NCI-H2029 (cell line): ENCODE results near the gene C12orf57.
"Not testable (repeated sequence)": the region's sequence is repeated elsewhere in the genome, so short reads cannot be mapped to it uniquely, and the experiment has no call there.

ENCODE experiments used
- DNase-seq: peaks from one replicate; lab custom pipeline; 2025; lab: John Stamatoyannopoulos, UW

The C12orf57 gene

DNA sequence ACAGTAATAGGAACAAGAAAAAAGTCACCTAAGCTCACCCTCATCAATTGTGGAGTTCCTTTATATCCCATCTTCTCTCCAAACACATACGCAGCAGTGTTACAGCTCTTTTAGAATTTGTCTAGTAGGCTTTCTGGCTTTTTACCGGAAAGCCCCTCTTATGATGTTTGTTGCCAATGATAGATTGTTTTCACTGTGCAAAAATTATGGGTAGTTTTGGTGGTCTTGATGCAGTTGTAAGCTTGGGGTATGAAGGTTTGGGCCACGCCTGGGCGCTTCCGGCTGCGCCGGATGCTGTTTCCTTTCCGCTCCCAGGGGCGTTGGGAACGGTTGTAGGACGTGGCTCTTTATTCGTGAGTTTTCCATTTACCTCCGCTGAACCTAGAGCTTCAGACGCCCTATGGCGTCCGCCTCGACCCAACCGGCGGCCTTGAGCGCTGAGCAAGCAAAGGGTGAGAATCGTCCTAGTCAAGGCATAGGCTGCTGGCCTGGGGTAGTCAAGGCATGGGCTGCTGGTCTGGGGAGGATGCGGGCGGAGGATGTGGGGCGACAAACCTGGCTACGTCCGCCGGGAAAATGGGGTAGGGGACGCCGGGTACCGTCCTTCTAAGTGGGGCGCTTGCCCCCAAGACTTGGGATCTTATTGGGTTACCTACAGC is at the start of gene C12orf57, which contains the start of gene RNU7-1:
C12orf57 (plus strand) TSS at position 301 of the 659 bp plus-strand sequence; CDS start at position 401, 100 bp downstream.
RNU7-1 (plus strand) TSS at position 95 of the 659 bp plus-strand sequence.
- peak; percentile 84 for DNase-seq

DNA sequence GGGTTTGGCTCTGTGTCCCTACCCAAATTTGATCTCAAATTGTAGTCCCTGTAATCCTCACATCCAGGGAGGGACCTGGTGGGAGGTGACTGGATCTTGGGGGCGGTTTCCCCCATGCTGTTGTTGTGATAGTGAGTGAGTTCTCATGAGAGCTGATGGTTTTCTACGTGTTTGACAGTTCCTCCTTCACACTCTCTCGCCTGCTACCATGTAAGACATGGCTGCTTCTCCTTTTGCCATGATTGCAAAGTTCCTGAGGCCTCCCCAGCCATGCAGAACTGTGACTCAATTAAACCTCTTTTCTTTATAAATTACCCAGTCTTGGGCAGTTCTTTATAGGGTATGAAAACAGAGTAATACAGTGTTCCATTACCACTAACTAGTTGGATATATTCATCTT is 49.5 kb upstream of the C12orf57 start:
- no peak for DNase-seq

DNA sequence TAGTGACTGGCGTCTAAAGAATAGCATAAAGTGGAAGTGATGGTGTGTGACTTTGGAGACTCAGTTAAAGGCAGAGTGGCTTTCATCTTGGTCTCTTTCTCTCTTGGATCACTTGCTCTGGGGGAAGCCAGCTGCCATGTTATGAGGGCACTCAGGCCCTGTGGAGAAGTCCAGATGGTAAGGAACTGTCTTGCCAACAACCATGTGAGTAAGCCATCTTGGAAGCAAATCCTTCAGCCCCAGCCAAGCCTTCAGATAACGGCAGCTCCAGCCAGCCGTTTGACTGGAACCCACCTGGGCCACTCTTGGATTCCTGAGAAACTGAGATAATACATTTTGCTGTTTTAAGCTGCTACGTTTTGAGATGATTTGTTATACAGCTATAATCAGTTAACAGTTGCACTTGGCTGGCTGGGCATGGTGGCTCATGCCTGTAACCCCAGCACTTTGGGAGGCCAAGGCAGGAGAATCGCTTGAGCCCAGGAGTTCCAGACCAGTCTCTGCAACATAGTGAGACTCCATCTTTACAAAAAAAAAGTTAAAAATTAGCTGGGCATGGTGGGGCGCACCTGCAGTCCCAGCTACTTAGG is 46.9 kb upstream of the C12orf57 start:
- DNase-seq, result no peak

- no peak for DNase-seq
Measured at GRCh38 chr12:6899427-6899826, 44.4 kb upstream of the C12orf57 start.

DNA sequence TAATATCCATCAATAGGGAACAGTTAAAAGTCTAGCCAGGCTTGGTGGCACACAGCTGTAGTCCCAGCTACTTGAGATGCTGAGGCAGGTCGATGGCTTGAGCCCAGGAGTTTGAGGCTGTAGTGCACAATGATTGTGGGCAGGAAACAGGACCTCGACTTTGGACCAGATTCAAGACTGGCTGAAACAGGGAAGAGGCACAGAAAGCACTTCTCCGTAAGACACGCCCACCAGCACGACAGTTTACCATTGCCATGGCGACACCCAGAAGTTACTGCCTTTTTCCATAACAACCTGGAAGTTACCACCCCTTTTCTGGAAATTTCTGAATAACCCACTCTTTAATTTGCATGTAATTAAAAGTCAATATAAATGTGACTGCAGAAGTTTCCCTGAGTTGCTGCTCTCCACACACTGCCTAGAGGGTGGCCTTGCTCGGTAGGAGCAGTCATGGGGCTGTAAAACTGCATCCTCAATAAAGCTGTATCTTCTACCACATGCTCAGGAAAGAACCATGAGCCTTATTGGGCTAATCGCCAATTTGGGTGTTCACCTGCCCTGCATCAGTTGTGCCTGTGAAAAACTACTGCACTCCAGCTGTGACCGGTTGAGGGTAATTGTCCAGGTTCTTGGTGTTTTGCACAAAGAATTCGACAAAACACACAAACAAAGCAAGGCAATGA is 43.8 kb upstream of the C12orf57 start:
- peak; percentile 89 for DNase-seq

DNA sequence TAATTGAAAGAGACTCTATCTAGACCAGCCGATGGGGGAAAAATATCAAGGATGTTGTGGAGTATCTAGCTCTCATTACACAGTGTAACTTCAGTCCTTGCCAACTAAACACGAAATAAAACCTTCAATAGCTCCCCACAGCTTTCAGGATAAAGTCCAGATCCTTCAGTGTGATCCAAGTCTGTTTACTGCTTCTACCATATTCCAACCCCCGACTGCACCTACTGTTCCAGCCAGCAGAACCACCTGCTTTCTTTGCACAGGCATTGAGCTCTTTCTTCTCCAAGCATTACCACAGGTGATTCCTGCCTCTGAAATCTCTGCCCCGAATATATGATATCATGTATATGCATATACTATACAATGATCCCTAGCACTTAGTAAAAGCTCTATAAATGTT is 41.4 kb upstream of the C12orf57 start:
- DNase-seq, result no peak

- no peak for DNase-seq
Measured at GRCh38 chr12:6903722-6904121, 40.1 kb upstream of the C12orf57 start.

DNA sequence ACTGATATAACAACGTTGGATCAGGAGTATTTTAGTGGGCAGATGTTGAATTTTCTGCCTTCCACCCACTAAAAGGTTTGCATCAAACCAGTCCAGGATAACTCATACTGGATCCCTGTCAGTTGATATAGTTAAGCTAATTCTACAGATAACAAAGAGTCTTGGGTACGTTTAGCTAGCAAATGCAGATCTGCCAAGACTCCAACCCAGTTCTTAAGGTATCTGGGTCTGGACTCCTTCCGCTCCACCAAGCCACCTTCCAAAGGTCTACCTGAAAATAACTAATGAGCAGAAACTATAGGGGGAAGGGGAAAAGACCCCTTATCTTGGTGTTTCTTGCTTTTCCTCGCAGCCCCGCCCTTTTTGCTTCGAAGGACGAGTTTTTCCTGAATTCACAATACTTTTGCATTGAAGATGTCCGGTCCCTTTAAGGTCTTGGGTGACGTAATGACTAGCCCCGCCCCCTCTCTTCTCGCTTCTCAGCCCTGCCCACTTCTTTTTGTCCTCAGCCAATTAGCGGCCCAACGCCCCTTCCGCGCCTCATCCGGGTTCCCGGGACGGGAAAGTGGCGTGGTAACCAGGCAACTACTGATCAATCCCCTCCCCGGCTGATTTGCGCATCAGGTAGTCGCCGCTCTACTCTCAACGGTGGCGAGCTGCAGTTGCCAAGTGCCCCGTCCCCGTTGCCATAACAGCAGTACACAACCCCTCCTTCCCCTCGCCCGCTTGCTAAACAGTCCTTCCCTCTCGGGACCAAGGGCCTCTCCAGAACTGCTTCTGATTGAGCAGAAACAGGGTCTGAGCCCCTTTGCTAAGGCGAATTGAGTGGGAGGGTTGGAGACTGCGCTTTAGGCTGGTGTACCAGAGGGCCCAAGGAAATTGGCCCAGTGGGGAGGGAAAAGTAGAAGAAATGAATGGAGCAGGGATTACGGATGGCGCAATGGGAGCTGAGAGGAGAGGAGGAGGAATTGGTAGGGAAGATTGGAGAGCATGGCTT is 39.2 kb upstream of the C12orf57 start, which contains the start of gene LRRC23:
LRRC23 (plus strand) TSS at position 543 of the 997 bp plus-strand sequence. CDS start 812 bp downstream, outside the sequence.
- DNase-seq, result peak; percentile 96

- no peak for DNase-seq
Measured at GRCh38 chr12:6905414-6906040, 38.3 kb upstream of the C12orf57 start.

DNA sequence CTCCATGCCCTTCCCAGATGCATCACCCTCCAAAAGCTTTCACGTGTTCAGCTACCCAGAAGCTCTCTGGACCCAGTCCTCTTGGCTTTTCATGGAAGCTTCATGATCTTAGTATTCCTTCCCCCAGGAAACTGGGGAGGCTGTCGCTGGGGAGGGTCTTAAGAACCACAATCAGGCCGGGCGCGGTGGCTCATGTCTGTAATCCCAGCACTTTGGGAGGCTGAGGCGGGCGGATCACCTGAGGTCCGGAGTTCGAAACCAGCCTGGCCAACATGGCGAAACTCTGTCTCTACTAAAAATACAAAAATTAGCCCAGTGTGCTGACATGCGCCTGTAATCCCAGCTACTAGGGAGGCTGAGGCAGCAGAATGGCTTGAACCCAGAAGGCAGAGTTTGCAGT is 35.7 kb upstream of the C12orf57 start:
- not testable (repeated sequence) for DNase-seq

- no peak for DNase-seq
Measured at GRCh38 chr12:6909421-6910145, 34.2 kb upstream of the C12orf57 start.

DNA sequence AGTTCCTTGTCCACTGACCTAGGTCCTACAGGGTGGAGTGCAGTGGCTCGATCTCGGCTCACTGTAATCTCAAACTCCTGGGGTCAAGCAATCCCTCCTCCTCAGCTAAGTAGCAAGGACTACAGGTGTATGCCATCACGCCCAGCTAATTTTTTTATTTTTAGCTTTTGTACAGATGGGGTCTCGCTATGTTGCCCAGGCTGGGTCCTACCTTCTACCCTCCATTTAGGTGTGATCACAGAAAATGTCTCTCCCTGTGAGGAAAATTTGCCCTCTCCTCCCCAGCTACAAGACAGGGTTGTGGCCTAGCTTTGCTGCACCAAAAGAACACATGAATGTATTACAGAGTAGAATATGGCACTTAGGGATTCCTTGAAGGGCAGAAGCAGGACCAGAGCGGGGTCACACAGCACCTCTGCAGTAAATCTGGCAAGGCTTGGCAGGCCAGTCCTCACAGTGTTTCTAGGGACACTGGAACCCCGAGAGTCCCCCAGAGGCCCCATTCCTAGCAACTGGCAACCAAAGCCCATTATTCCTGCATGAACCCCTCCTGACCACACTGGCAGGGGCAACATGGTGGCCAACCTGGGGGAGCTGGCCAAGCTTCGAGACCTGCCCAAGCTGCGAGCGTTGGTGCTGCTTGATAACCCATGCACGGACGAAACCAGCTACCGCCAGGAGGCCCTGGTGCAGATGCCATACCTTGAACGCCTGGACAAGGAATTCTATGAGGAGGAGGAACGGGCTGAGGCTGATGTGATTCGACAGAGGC is 31.5 kb upstream of the C12orf57 start:
- DNase-seq, result no peak

- DNase-seq, result peak; percentile 44
Measured at GRCh38 chr12:6914246-6914946, 29.4 kb upstream of the C12orf57 start, which contains the start of gene ENO2. TSS of gene ENO2 (plus strand) at chr12:6914580. CDS start at chr12:6915833, 1,253 bp downstream.

- peak; percentile 26 for DNase-seq
Measured at GRCh38 chr12:6914947-6915788, 28.7 kb upstream of the C12orf57 start.

DNA sequence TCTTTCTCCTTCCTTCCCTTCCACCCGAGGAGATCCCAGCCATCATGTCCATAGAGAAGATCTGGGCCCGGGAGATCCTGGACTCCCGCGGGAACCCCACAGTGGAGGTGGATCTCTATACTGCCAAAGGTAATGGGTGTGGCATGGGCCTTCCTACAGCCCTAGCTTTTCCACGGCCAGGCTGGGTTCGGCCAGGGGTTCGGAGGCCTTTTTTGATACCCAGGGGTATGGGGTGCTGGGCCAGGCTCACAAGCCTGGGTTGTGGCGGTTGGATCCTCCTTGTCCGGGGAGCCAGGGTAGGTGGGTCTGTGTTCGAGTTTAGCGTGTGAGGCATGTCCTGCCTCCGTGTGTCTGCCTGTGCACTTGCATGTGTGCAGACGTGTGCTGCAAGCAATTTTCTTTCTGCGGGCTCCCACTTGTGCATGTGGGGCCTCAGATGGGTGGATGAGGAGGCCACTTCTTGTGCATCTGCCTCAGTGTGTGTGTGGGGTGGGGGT is 28.0 kb upstream of the C12orf57 start:
- DNase-seq, result no peak

DNA sequence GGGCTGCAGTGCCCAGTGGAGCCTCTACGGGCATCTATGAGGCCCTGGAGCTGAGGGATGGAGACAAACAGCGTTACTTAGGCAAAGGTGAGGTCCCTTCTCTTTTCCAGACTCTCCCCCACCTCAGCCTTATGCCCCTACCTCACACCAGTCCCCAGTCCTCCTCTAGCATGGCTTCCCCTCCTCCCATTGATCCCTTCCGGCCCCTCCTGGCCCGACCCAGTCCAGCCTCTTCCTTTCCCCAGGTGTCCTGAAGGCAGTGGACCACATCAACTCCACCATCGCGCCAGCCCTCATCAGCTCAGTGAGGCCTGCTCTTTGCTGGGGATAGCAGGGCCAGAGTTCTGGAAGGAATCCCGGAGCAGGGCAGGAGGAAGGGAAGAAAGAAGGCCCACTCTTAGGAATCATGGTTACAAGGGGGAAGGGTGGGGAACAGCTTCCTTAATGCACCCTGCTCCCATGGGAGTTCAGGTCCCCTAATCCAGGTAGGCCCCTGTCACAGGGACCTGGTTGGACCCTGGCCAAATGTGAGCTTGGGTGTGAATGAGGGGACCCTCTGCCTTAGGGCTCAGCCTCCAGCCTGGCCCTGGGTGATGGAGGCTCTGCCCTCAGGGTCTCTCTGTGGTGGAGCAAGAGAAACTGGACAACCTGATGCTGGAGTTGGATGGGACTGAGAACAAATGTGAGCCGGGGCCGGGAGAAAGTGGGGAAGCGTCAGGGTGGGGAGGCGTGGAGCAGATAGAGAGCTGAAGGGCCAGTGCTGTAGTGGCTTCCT is 27.2 kb upstream of the C12orf57 start:
- no peak for DNase-seq
